Measurements from ENCODE around the gene PIK3C2G.
"Not testable (repeated sequence)": the region's sequence is repeated elsewhere in the genome, so short reads cannot be mapped to it uniquely, and the experiment has no call there.

Gene PIK3C2G

GRCh38 chr12:18500736-18501135, 239.4 kb downstream of the PIK3C2G start:
- H3K9ac ChIP-seq (ENCODE audit: low read length); H3K36me3 ChIP-seq (ENCODE audit: control insufficient read depth, insufficient read depth, low read length); H3K23ac ChIP-seq (ENCODE audit: low read length); H4K8ac ChIP-seq (ENCODE audit: low read depth, low read length); DNase-seq; H2AK5ac ChIP-seq (ENCODE audit: low read length); H3K56ac ChIP-seq (ENCODE audit: low read length); H2BK5ac ChIP-seq (ENCODE audit: low read length); H3K4me1 ChIP-seq (ENCODE audit: control insufficient read depth, low read depth, low read length); H4K5ac ChIP-seq (ENCODE audit: low read length); H2BK120ac ChIP-seq (ENCODE audit: low read depth, low read length); H3K79me1 ChIP-seq (ENCODE audit: low read length); H3K18ac ChIP-seq (ENCODE audit: low read length); H3K4me3 ChIP-seq (ENCODE audit: low read length); H3K4ac ChIP-seq (ENCODE audit: low read depth, low read length); H2BK15ac ChIP-seq (replicated peaks; ENCODE audit: low read depth); H3K27ac ChIP-seq (ENCODE audit: low read depth, low read length); H3K79me2 ChIP-seq (ENCODE audit: control insufficient read depth, insufficient read depth, low read length); H3K4me2 ChIP-seq (ENCODE audit: low read length); H3K27me3 ChIP-seq (ENCODE audit: insufficient read depth, low read length, poor library complexity): not testable (repeated sequence)
- no CpG with 5 or more reads among the region's 21 CpGs for WGBS (ENCODE audit: extremely low coverage, insufficient coverage, low lambda C conversion rate)

GRCh38 chr12:18502422-18502968, 241.2 kb downstream of the PIK3C2G start:
- Histone ChIP-seq H2BK5ac (ENCODE audit: low read length) (no peak overlapping the region), H3K9ac (ENCODE audit: low read length) (no peak overlapping the region), H3K79me2 (ENCODE audit: control insufficient read depth, insufficient read depth, low read length) (no peaks in the 10 kb centered on the region), H3K4me1 (ENCODE audit: control insufficient read depth, low read depth, low read length) (no peaks in the 10 kb centered on the region), H2BK15ac (replicated peaks; ENCODE audit: low read depth) (no peak overlapping the region), H2BK120ac (ENCODE audit: low read depth, low read length) (no peak overlapping the region), H3K79me1 (ENCODE audit: low read length) (no peaks in the 10 kb centered on the region), H3K4me2 (ENCODE audit: low read length) (no peak overlapping the region), H3K27ac (ENCODE audit: low read depth, low read length) (no peak overlapping the region), H3K18ac (ENCODE audit: low read length) (no peak overlapping the region), H3K4ac (ENCODE audit: low read depth, low read length) (no peak overlapping the region), H4K5ac (ENCODE audit: low read length) (no peak overlapping the region), H2AK5ac (ENCODE audit: low read length) (no peak overlapping the region), H3K56ac (ENCODE audit: low read length) (no peak overlapping the region), H3K4me3 (ENCODE audit: low read length) (no peak overlapping the region), H3K23ac (ENCODE audit: low read length) (no peak overlapping the region), H3K36me3 (ENCODE audit: control insufficient read depth, insufficient read depth, low read length) (no peaks in the 10 kb centered on the region), H4K8ac (ENCODE audit: low read depth, low read length) (peak overlapping the region; percentile 28), H3K27me3 (ENCODE audit: insufficient read depth, low read length, poor library complexity) (no peaks in the 10 kb centered on the region)
- no CpG with 5 or more reads among the region's 7 CpGs for WGBS (ENCODE audit: extremely low coverage, insufficient coverage, low lambda C conversion rate)
- DNase-seq, result no peak

GRCh38 chr12:18521461-18521860, 260.1 kb downstream of the PIK3C2G start:
- Histone ChIP-seq H3K56ac (ENCODE audit: low read length) (no peak overlapping the region), H3K18ac (ENCODE audit: low read length) (no peak overlapping the region), H4K8ac (ENCODE audit: low read depth, low read length) (no peak overlapping the region), H3K27ac (ENCODE audit: low read depth, low read length) (no peak overlapping the region), H2AK5ac (ENCODE audit: low read length) (no peak overlapping the region), H3K23ac (ENCODE audit: low read length) (no peak overlapping the region), H3K27me3 (ENCODE audit: insufficient read depth, low read length, poor library complexity) (no peaks in the 10 kb centered on the region), H3K4me3 (ENCODE audit: low read length) (no peak overlapping the region), H2BK5ac (ENCODE audit: low read length) (no peak overlapping the region), H3K79me1 (ENCODE audit: low read length) (no peaks in the 10 kb centered on the region), H3K9ac (ENCODE audit: low read length) (no peak overlapping the region), H3K36me3 (ENCODE audit: control insufficient read depth, insufficient read depth, low read length) (no peaks in the 10 kb centered on the region), H2BK15ac (replicated peaks; ENCODE audit: low read depth) (no peak overlapping the region), H3K79me2 (ENCODE audit: control insufficient read depth, insufficient read depth, low read length) (no peaks in the 10 kb centered on the region), H4K5ac (ENCODE audit: low read length) (no peak overlapping the region), H2BK120ac (ENCODE audit: low read depth, low read length) (no peak overlapping the region), H3K4ac (ENCODE audit: low read depth, low read length) (no peak overlapping the region), H3K4me2 (ENCODE audit: low read length) (no peak overlapping the region), H3K4me1 (ENCODE audit: control insufficient read depth, low read depth, low read length) (no peaks in the 10 kb centered on the region)
- WGBS (ENCODE audit: extremely low coverage, insufficient coverage, low lambda C conversion rate), result no CpG with 5 or more reads among the region's 6 CpGs
- DNase-seq, result no peak

- Histone ChIP-seq H3K18ac (ENCODE audit: low read length) (no peak overlapping the region), H3K79me2 (ENCODE audit: control insufficient read depth, insufficient read depth, low read length) (no peaks in the 10 kb centered on the region), H4K5ac (ENCODE audit: low read length) (no peak overlapping the region), H3K4ac (ENCODE audit: low read depth, low read length) (no peak overlapping the region), H3K79me1 (ENCODE audit: low read length) (no peaks in the 10 kb centered on the region), H3K27me3 (ENCODE audit: insufficient read depth, low read length, poor library complexity) (no peaks in the 10 kb centered on the region), H3K23ac (ENCODE audit: low read length) (no peak overlapping the region), H4K8ac (ENCODE audit: low read depth, low read length) (no peak overlapping the region), H3K56ac (ENCODE audit: low read length) (no peak overlapping the region), H3K4me1 (ENCODE audit: control insufficient read depth, low read depth, low read length) (no peaks in the 10 kb centered on the region), H2BK120ac (ENCODE audit: low read depth, low read length) (no peak overlapping the region), H3K36me3 (ENCODE audit: control insufficient read depth, insufficient read depth, low read length) (no peaks in the 10 kb centered on the region), H3K9ac (ENCODE audit: low read length) (no peak overlapping the region), H3K4me3 (ENCODE audit: low read length) (no peak overlapping the region), H2BK5ac (ENCODE audit: low read length) (no peak overlapping the region), H2BK15ac (replicated peaks; ENCODE audit: low read depth) (no peak overlapping the region), H3K4me2 (ENCODE audit: low read length) (no peak overlapping the region), H3K27ac (ENCODE audit: low read depth, low read length) (no peak overlapping the region), H2AK5ac (ENCODE audit: low read length) (no peak overlapping the region)
- no CpG with 5 or more reads among the region's 1 CpG for WGBS (ENCODE audit: extremely low coverage, insufficient coverage, low lambda C conversion rate)
- no peak for DNase-seq
Observed at GRCh38 chr12:18522806-18523205, 261.5 kb downstream of the PIK3C2G start.

GRCh38 chr12:18542497-18542896, 281.2 kb downstream of the PIK3C2G start:
- not testable (repeated sequence) for H4K5ac ChIP-seq (ENCODE audit: low read length); H3K9ac ChIP-seq (ENCODE audit: low read length); H4K8ac ChIP-seq (ENCODE audit: low read depth, low read length); H3K23ac ChIP-seq (ENCODE audit: low read length); H3K27ac ChIP-seq (ENCODE audit: low read depth, low read length); H3K4ac ChIP-seq (ENCODE audit: low read depth, low read length); H3K4me1 ChIP-seq (ENCODE audit: control insufficient read depth, low read depth, low read length); H2BK120ac ChIP-seq (ENCODE audit: low read depth, low read length); H2BK15ac ChIP-seq (replicated peaks; ENCODE audit: low read depth); H3K18ac ChIP-seq (ENCODE audit: low read length); H3K36me3 ChIP-seq (ENCODE audit: control insufficient read depth, insufficient read depth, low read length); DNase-seq; H3K79me2 ChIP-seq (ENCODE audit: control insufficient read depth, insufficient read depth, low read length); H3K27me3 ChIP-seq (ENCODE audit: insufficient read depth, low read length, poor library complexity); H3K4me3 ChIP-seq (ENCODE audit: low read length); H3K56ac ChIP-seq (ENCODE audit: low read length); H3K79me1 ChIP-seq (ENCODE audit: low read length); H2BK5ac ChIP-seq (ENCODE audit: low read length); H3K4me2 ChIP-seq (ENCODE audit: low read length); H2AK5ac ChIP-seq (ENCODE audit: low read length)
- no CpG with 5 or more reads among the region's 3 CpGs for WGBS (ENCODE audit: extremely low coverage, insufficient coverage, low lambda C conversion rate)

GRCh38 chr12:18546399-18546798, 285.1 kb downstream of the PIK3C2G start:
- Histone ChIP-seq H3K4me1 (ENCODE audit: control insufficient read depth, low read depth, low read length) (peaks cover 1% of the 10 kb centered on the region), H3K79me1 (ENCODE audit: low read length) (no peaks in the 10 kb centered on the region), H3K9ac (ENCODE audit: low read length) (no peak overlapping the region), H3K56ac (ENCODE audit: low read length) (no peak overlapping the region), H4K5ac (ENCODE audit: low read length) (no peak overlapping the region), H3K27ac (ENCODE audit: low read depth, low read length) (no peak overlapping the region), H4K8ac (ENCODE audit: low read depth, low read length) (no peak overlapping the region), H3K79me2 (ENCODE audit: control insufficient read depth, insufficient read depth, low read length) (no peaks in the 10 kb centered on the region), H2AK5ac (ENCODE audit: low read length) (no peak overlapping the region), H2BK15ac (replicated peaks; ENCODE audit: low read depth) (no peak overlapping the region), H3K23ac (ENCODE audit: low read length) (no peak overlapping the region), H3K27me3 (ENCODE audit: insufficient read depth, low read length, poor library complexity) (no peaks in the 10 kb centered on the region), H3K4me3 (ENCODE audit: low read length) (no peak overlapping the region), H3K4ac (ENCODE audit: low read depth, low read length) (no peak overlapping the region), H3K18ac (ENCODE audit: low read length) (no peak overlapping the region), H3K36me3 (ENCODE audit: control insufficient read depth, insufficient read depth, low read length) (no peaks in the 10 kb centered on the region), H3K4me2 (ENCODE audit: low read length) (no peak overlapping the region), H2BK5ac (ENCODE audit: low read length) (no peak overlapping the region), H2BK120ac (ENCODE audit: low read depth, low read length) (no peak overlapping the region)
- WGBS (ENCODE audit: extremely low coverage, insufficient coverage, low lambda C conversion rate), result no CpG with 5 or more reads among the region's 1 CpG
- no peak for DNase-seq
